Neuronal stem cell (in vitro differentiated cells): ENCODE results near the gene PSMD2.

Source experiments
- DNase-seq: peaks from one replicate; pipeline ENCODE4 v3.0.0-alpha.2; 2013; ENCODE audit warnings: low spot score
- H2AFZ ChIP-seq: one replicate; pipeline ENCODE4 v1.6.1; 2013; ENCODE audit warnings: mild to moderate bottlenecking, low read length, inconsistent platforms
- H2AK5ac ChIP-seq: 2 replicates; pipeline ENCODE4 v1.6.1; 2013; ENCODE audit warnings: low read depth, mild to moderate bottlenecking, inconsistent platforms, low read length, moderate library complexity, mixed read lengths
- H2BK120ac ChIP-seq: 2 replicates; pipeline ENCODE4 v1.6.1; 2013; ENCODE audit warnings: low read depth, mild to moderate bottlenecking, inconsistent platforms, low read length, moderate library complexity, mixed read lengths
- H2BK12ac ChIP-seq: one replicate; pipeline ENCODE4 v1.6.1; 2013; ENCODE audit warnings: low read length, inconsistent platforms
- H2BK15ac ChIP-seq: 2 replicates; pipeline ENCODE4 v1.6.1; 2013; ENCODE audit warnings: mild to moderate bottlenecking, low read length, inconsistent platforms, mixed read lengths
- H2BK5ac ChIP-seq: one replicate; pipeline ENCODE4 v1.6.1; 2013; ENCODE audit warnings: inconsistent platforms, mild to moderate bottlenecking, low read length, moderate library complexity
- H3K14ac ChIP-seq: one replicate; pipeline ENCODE4 v1.6.1; 2013; ENCODE audit warnings: low read length, inconsistent platforms
- H3K18ac ChIP-seq: 2 replicates; pipeline ENCODE4 v1.6.1; 2013; ENCODE audit warnings: low read length, inconsistent platforms
- H3K23ac ChIP-seq: 2 replicates; pipeline ENCODE4 v1.6.1; 2013; ENCODE audit warnings: low read depth, mild to moderate bottlenecking, mixed read lengths, low read length, inconsistent platforms; ENCODE audit not compliant: poor library complexity
- H3K27ac ChIP-seq: replicated peaks from 3 replicates; pipeline ENCODE4 v1.5.1; 2013; ENCODE audit warnings: low read length, inconsistent platforms
- H3K27me3 ChIP-seq, 3 experiments: 2 replicates each; pipeline ENCODE4 v1.6.1; 2013; ENCODE audit warnings: low read length in 3 of 3, mild to moderate bottlenecking in 2 of 3, inconsistent platforms in 1 of 3, low read depth in 1 of 3, mixed read lengths in 1 of 3, moderate library complexity in 1 of 3; ENCODE audit not compliant: control insufficient read depth in 3 of 3, insufficient read depth in 3 of 3
- H3K36me3 ChIP-seq, 2 donors: replicated peaks in 1 of 2; 2 replicates each; pipeline ENCODE4 v1.6.1; 2013; ENCODE audit warnings: low read length in 2 of 2; ENCODE audit not compliant: control insufficient read depth in 2 of 2, insufficient read depth in 2 of 2
- H3K4ac ChIP-seq: 2 replicates; pipeline ENCODE4 v1.6.1; 2013; ENCODE audit warnings: inconsistent platforms, mild to moderate bottlenecking, low read length, moderate library complexity
- H3K4me1 ChIP-seq, 2 donors: 1 replicate in 1 of 2; 2 replicates in 1 of 2; pipeline ENCODE4 v1.6.1; 2013; ENCODE audit warnings: low read length in 2 of 2, low read depth in 1 of 2; ENCODE audit not compliant: control insufficient read depth in 2 of 2, insufficient read depth in 1 of 2
- H3K4me2 ChIP-seq: one replicate; pipeline ENCODE4 v1.6.1; 2013; ENCODE audit warnings: mild to moderate bottlenecking, low read length, inconsistent platforms; ENCODE audit not compliant: insufficient read depth, poor library complexity, severe bottlenecking
- H3K4me3 ChIP-seq, 2 donors: 2 replicates each; pipeline ENCODE4 v1.5.1; 2013; ENCODE audit warnings: low read length in 2 of 2, mild to moderate bottlenecking in 2 of 2, inconsistent platforms in 1 of 2, moderate library complexity in 1 of 2
- H3K79me1 ChIP-seq: one replicate; pipeline ENCODE4 v1.6.1; 2013; ENCODE audit warnings: low read depth, mild to moderate bottlenecking, inconsistent platforms, low read length, moderate library complexity
- H3K9ac ChIP-seq: one replicate; pipeline ENCODE4 v1.6.1; 2013; ENCODE audit warnings: mild to moderate bottlenecking, low read depth, low read length, inconsistent platforms; ENCODE audit not compliant: poor library complexity
- H3K9me3 ChIP-seq, 2 donors: replicated peaks in 1 of 2; 2 replicates each; pipeline versions ENCODE3 to v1.6.1; 2013; ENCODE audit warnings: low read length in 2 of 2, mild to moderate bottlenecking in 2 of 2, inconsistent platforms in 1 of 2, low read depth in 1 of 2, mixed read lengths in 1 of 2, moderate library complexity in 1 of 2; ENCODE audit not compliant: control insufficient read depth in 2 of 2, insufficient read depth in 1 of 2
- H4K8ac ChIP-seq: one replicate; pipeline ENCODE4 v1.6.1; 2013; ENCODE audit warnings: low read depth, mild to moderate bottlenecking, inconsistent platforms, low read length, moderate library complexity
- H4K91ac ChIP-seq: one replicate; pipeline ENCODE4 v1.6.1; 2013; ENCODE audit warnings: low read length, low read depth, mild to moderate bottlenecking, inconsistent platforms; ENCODE audit not compliant: poor library complexity
- WGBS, 2 donors: extraction: QIAGEN DNeasy Blood & Tissue Kit; methylation state at CpG; one replicate each; pipeline ENCODE4 v1.1.7; 2013; ENCODE audit warnings: missing lambda C conversion rate in 2 of 2, mixed read lengths in 1 of 2; ENCODE audit not compliant: insufficient read length in 2 of 2, insufficient replicate concordance in 1 of 2; ENCODE audit errors: extremely low coverage in 2 of 2; 5-methylcytosine and 5-hydroxymethylcytosine counted together

PSMD2 gene

GRCh38 chr3:184347321-184348056 is 48.4 kb downstream of the PSMD2 start:
- no peak overlapping the region for H3K4ac ChIP-seq
- no peak overlapping the region for H2AK5ac ChIP-seq
- H3K36me3 ChIP-seq, result peaks cover 38 to 76% of the 10 kb centered on the region in 2 donors
- H3K23ac ChIP-seq, result no peak overlapping the region
- no peak overlapping the region for H3K4me2 ChIP-seq
- no peaks in the 10 kb centered on the region for H3K9me3 ChIP-seq
- H4K8ac ChIP-seq, result no peak overlapping the region
- H4K91ac ChIP-seq, result no peak overlapping the region
- WGBS, 2 donors, result no CpG with 5 or more reads among the region's 12 CpGs
- H3K18ac ChIP-seq, result no peak overlapping the region
- no peak overlapping the region for H3K4me3 ChIP-seq
- no peaks in the 10 kb centered on the region for H3K79me1 ChIP-seq
- no peak overlapping the region for H2BK120ac ChIP-seq
- H2AFZ ChIP-seq, result no peak overlapping the region
- no peak overlapping the region for H2BK15ac ChIP-seq
- peak overlapping the region; percentile 73 for H3K9ac ChIP-seq
- no peak overlapping the region for H2BK5ac ChIP-seq
- H3K4me1 ChIP-seq, result peaks cover 13 to 14% of the 10 kb centered on the region in 2 donors
- no peak overlapping the region for H3K14ac ChIP-seq
- H2BK12ac ChIP-seq, result no peak overlapping the region
- H3K27ac ChIP-seq, result no peak overlapping the region
- DNase-seq, result no peak
- no peaks in the 10 kb centered on the region for H3K27me3 ChIP-seq

GRCh38 chr3:184348057-184348382 is 49.0 kb downstream of the PSMD2 start:
- no peak overlapping the region for H3K14ac ChIP-seq
- no peak overlapping the region for H3K9ac ChIP-seq
- peaks cover 39 to 76% of the 10 kb centered on the region in 2 donors for H3K36me3 ChIP-seq
- no peaks in the 10 kb centered on the region for H3K27me3 ChIP-seq
- H3K9me3 ChIP-seq, result no peaks in the 10 kb centered on the region
- WGBS, 2 donors, result no CpG with 5 or more reads among the region's 4 CpGs
- no peak overlapping the region for H3K4ac ChIP-seq
- no peak overlapping the region for H3K4me2 ChIP-seq
- H2BK15ac ChIP-seq, result no peak overlapping the region
- H3K4me1 ChIP-seq, result peaks cover 13 to 14% of the 10 kb centered on the region in 2 donors
- no peak overlapping the region for H3K18ac ChIP-seq
- no peak overlapping the region for H3K23ac ChIP-seq
- H3K27ac ChIP-seq, result no peak overlapping the region
- no peaks in the 10 kb centered on the region for H3K79me1 ChIP-seq
- no peak overlapping the region for H2AK5ac ChIP-seq
- H4K8ac ChIP-seq, result no peak overlapping the region
- no peak overlapping the region for H2BK5ac ChIP-seq
- no peak overlapping the region for H2BK12ac ChIP-seq
- DNase-seq, result no peak
- no peak overlapping the region for H3K4me3 ChIP-seq
- no peak overlapping the region for H2AFZ ChIP-seq
- H2BK120ac ChIP-seq, result no peak overlapping the region
- no peak overlapping the region for H4K91ac ChIP-seq

GRCh38 chr3:184349563-184350470 is 50.8 kb downstream of the PSMD2 start:
- no peak overlapping the region for H3K14ac ChIP-seq
- no peak overlapping the region for H3K4ac ChIP-seq
- no peak overlapping the region for H2BK15ac ChIP-seq
- H3K36me3 ChIP-seq, result peaks cover 47 to 78% of the 10 kb centered on the region in 2 donors
- H2BK120ac ChIP-seq, result no peak overlapping the region
- no peak overlapping the region for H2AFZ ChIP-seq
- WGBS, 2 donors, result no CpG with 5 or more reads among the region's 10 CpGs
- no peak overlapping the region for H3K27ac ChIP-seq
- H3K27me3 ChIP-seq, result no peaks in the 10 kb centered on the region
- no peak overlapping the region for H3K18ac ChIP-seq
- no peak overlapping the region for H2AK5ac ChIP-seq
- no peak overlapping the region for H3K4me3 ChIP-seq
- no peak overlapping the region for H3K4me2 ChIP-seq
- peaks cover 13 to 15% of the 10 kb centered on the region in 2 donors for H3K4me1 ChIP-seq
- no peak overlapping the region for H4K8ac ChIP-seq
- H3K79me1 ChIP-seq, result peaks cover 3% of the 10 kb centered on the region
- no peak overlapping the region for H2BK5ac ChIP-seq
- no peak overlapping the region for H2BK12ac ChIP-seq
- H3K9ac ChIP-seq, result no peak overlapping the region
- H3K23ac ChIP-seq, result no peak overlapping the region
- no peaks in the 10 kb centered on the region for H3K9me3 ChIP-seq
- no peak for DNase-seq
- no peak overlapping the region for H4K91ac ChIP-seq

GRCh38 chr3:184350618-184351017 is 51.6 kb downstream of the PSMD2 start:
- Histone ChIP-seq H2BK15ac (no peak overlapping the region), H3K4me2 (no peak overlapping the region), H2AK5ac (no peak overlapping the region), H3K27me3 (no peaks in the 10 kb centered on the region), H2BK5ac (no peak overlapping the region), H3K9me3 (no peaks in the 10 kb centered on the region), H3K18ac (no peak overlapping the region), H3K4ac (no peak overlapping the region), H4K8ac (no peak overlapping the region), H3K4me3 (no peak overlapping the region), H3K79me1 (peaks cover 4% of the 10 kb centered on the region), H3K14ac (no peak overlapping the region), H3K4me1 (peaks cover 9 to 10% of the 10 kb centered on the region in 2 donors), H2AFZ (no peak overlapping the region), H3K36me3 (peaks cover 55 to 83% of the 10 kb centered on the region in 2 donors), H4K91ac (no peak overlapping the region), H3K23ac (no peak overlapping the region), H3K27ac (no peak overlapping the region), H2BK120ac (no peak overlapping the region), H2BK12ac (no peak overlapping the region), H3K9ac (no peak overlapping the region)
- WGBS, 2 donors, result no CpG with 5 or more reads among the region's 6 CpGs
- no peak for DNase-seq
